Measurements from ENCODE around the gene TWIST1.
A peak's percentile ranks its signal among the peaks of the same experiment; 100 is the strongest.

The TWIST1 gene

GRCh38 chr7:19106241-19107080 lies 11.0 kb downstream of the TWIST1 start:
- Histone ChIP-seq H3K4me1 (ENCODE audit: low read length) (peaks cover 6% of the 10 kb centered on the region; the same call in 1 of the 2 replicates), H3K36me3 (replicated peaks; ENCODE audit: low read depth, low read length) (no peaks in the 10 kb centered on the region), H3K79me2 (ENCODE audit: low read length) (no peaks in the 10 kb centered on the region)

GRCh38 chr7:19105546-19105945 lies 11.9 kb downstream of the TWIST1 start:
- TF ChIP-seq EZH2phosphoT487 (IDR thresholded peaks at IDR 0.05; ENCODE audit: low read depth) (no peak), CTCF (IDR thresholded peaks at IDR 0.05; ENCODE audit: low read depth, low read length) (no peak)
- H3K79me2 ChIP-seq (ENCODE audit: low read length), result no peaks in the 10 kb centered on the region
- H3K27me3 ChIP-seq (ENCODE audit: low read depth, low read length), result no peaks in the 10 kb centered on the region
- no peak overlapping the region for H3K4me2 ChIP-seq (ENCODE audit: low read length)
- H4K20me1 ChIP-seq (ENCODE audit: insufficient read depth, low read length), result no peaks in the 10 kb centered on the region
- H3K36me3 ChIP-seq (replicated peaks; ENCODE audit: low read depth, low read length), result no peaks in the 10 kb centered on the region
- no peak overlapping the region for H3K4me3 ChIP-seq (ENCODE audit: low read length)
- H3K4me1 ChIP-seq (ENCODE audit: low read length), result peaks cover 6% of the 10 kb centered on the region; the same call in 1 of the 2 replicates
- no peak overlapping the region for H2AFZ ChIP-seq (ENCODE audit: low read depth, low read length)
- no peak overlapping the region for H3K9ac ChIP-seq (ENCODE audit: low read length)
- H3K27ac ChIP-seq (ENCODE audit: low read length), result no peak overlapping the region
- H3K9me3 ChIP-seq (ENCODE audit: insufficient read depth, low read length), result no peaks in the 10 kb centered on the region

More at GRCh38 chr7:19106241-19107080, 11.0 kb downstream of the TWIST1 start:
- Histone ChIP-seq H3K27me3 (ENCODE audit: low read depth, low read length) (no peaks in the 10 kb centered on the region), H4K20me1 (ENCODE audit: insufficient read depth, low read length) (no peaks in the 10 kb centered on the region), H3K9me3 (ENCODE audit: insufficient read depth, low read length) (no peaks in the 10 kb centered on the region), H3K9ac (ENCODE audit: low read length) (no peak overlapping the region), H3K4me3 (ENCODE audit: low read length) (no peak overlapping the region), H2AFZ (ENCODE audit: low read depth, low read length) (no peak overlapping the region), H3K4me2 (ENCODE audit: low read length) (no peak overlapping the region), H3K27ac (ENCODE audit: low read length) (no peak overlapping the region)
- TF ChIP-seq EZH2phosphoT487 (IDR thresholded peaks at IDR 0.05; ENCODE audit: low read depth) (no peak), CTCF (IDR thresholded peaks at IDR 0.05; ENCODE audit: low read depth, low read length) (no peak)

GRCh38 chr7:19104811-19105210 lies 12.6 kb downstream of the TWIST1 start:
- Histone ChIP-seq H3K27ac (ENCODE audit: low read length) (no peak overlapping the region), H3K9me3 (ENCODE audit: insufficient read depth, low read length) (no peaks in the 10 kb centered on the region), H3K79me2 (ENCODE audit: low read length) (no peaks in the 10 kb centered on the region), H3K27me3 (ENCODE audit: low read depth, low read length) (no peaks in the 10 kb centered on the region), H3K4me3 (ENCODE audit: low read length) (no peak overlapping the region), H3K9ac (ENCODE audit: low read length) (no peak overlapping the region), H3K36me3 (replicated peaks; ENCODE audit: low read depth, low read length) (no peaks in the 10 kb centered on the region), H2AFZ (ENCODE audit: low read depth, low read length) (no peak overlapping the region), H3K4me2 (ENCODE audit: low read length) (peak overlapping the region; percentile 36), H4K20me1 (ENCODE audit: insufficient read depth, low read length) (no peaks in the 10 kb centered on the region), H3K4me1 (ENCODE audit: low read length) (peaks cover 6% of the 10 kb centered on the region; the same call in 1 of the 2 replicates)
- TF ChIP-seq CTCF (IDR thresholded peaks at IDR 0.05; ENCODE audit: low read depth, low read length) (no peak), EZH2phosphoT487 (IDR thresholded peaks at IDR 0.05; ENCODE audit: low read depth) (no peak)

GRCh38 chr7:19102884-19103283 lies 14.6 kb downstream of the TWIST1 start:
- no peak overlapping the region for H3K4me2 ChIP-seq (ENCODE audit: low read length)
- no peaks in the 10 kb centered on the region for H3K79me2 ChIP-seq (ENCODE audit: low read length)
- no peak overlapping the region for H3K27ac ChIP-seq (ENCODE audit: low read length)
- H3K4me3 ChIP-seq (ENCODE audit: low read length), result no peak overlapping the region
- H4K20me1 ChIP-seq (ENCODE audit: insufficient read depth, low read length), result no peaks in the 10 kb centered on the region
- H3K27me3 ChIP-seq (ENCODE audit: low read depth, low read length), result no peaks in the 10 kb centered on the region
- H3K9me3 ChIP-seq (ENCODE audit: insufficient read depth, low read length), result no peaks in the 10 kb centered on the region
- no peak overlapping the region for H3K9ac ChIP-seq (ENCODE audit: low read length)
- no peaks in the 10 kb centered on the region for H3K36me3 ChIP-seq (replicated peaks; ENCODE audit: low read depth, low read length)
- no peak for TF ChIP-seq CTCF (IDR thresholded peaks at IDR 0.05; ENCODE audit: low read depth, low read length)
- no peak for TF ChIP-seq EZH2phosphoT487 (IDR thresholded peaks at IDR 0.05; ENCODE audit: low read depth)
- H3K4me1 ChIP-seq (ENCODE audit: low read length), result peaks cover 6% of the 10 kb centered on the region; the same call in 1 of the 2 replicates
- no peak overlapping the region for H2AFZ ChIP-seq (ENCODE audit: low read depth, low read length)
